Spinal cord (tissue), 10 donors: Measurements from ENCODE around the gene ENAH. TPM values are rescaled to one million over a fixed set of nuclear protein-coding genes. Genes with fewer than 3 reads are reported as not detected.
"Not testable (repeated sequence)": the region's sequence is repeated elsewhere in the genome, so short reads cannot be mapped to it uniquely, and the experiment has no call there.

Experiments used
- DNase-seq, 6 donors: peaks; one replicate each; pipeline versions ENCODE4 v3.0.0 to v3.0.0-alpha.2; 2013 to 2015; ENCODE audit warnings: low spot score in 6 of 6, low read depth in 4 of 6
- H3K27ac ChIP-seq: one replicate; pipeline ENCODE4 v1.5.1; 2013; ENCODE audit warnings: low read depth, low read length, control low read depth
- H3K27me3 ChIP-seq: one replicate; pipeline ENCODE4 v1.6.1; 2013; ENCODE audit warnings: low read length; ENCODE audit not compliant: control insufficient read depth, insufficient read depth
- H3K36me3 ChIP-seq: one replicate; pipeline ENCODE4 v1.6.1; 2013; ENCODE audit warnings: low read length; ENCODE audit not compliant: control insufficient read depth, insufficient read depth
- H3K4me1 ChIP-seq: one replicate; pipeline ENCODE4 v1.6.1; 2013; ENCODE audit warnings: low read length; ENCODE audit not compliant: control insufficient read depth, insufficient read depth
- H3K4me3 ChIP-seq: one replicate; pipeline ENCODE4 v1.5.1; 2013; ENCODE audit warnings: low read depth, low read length, control low read depth
- H3K9me3 ChIP-seq: one replicate; pipeline ENCODE4 v1.6.1; 2013; ENCODE audit warnings: low read length; ENCODE audit not compliant: control insufficient read depth, insufficient read depth
- WGBS: methylation state at CpG from one replicate; pipeline ENCODE4 v1.1.5; 2013; ENCODE audit warnings: missing lambda C conversion rate; ENCODE audit not compliant: insufficient coverage; 5-methylcytosine and 5-hydroxymethylcytosine counted together
- long read RNA-seq, 4 donors: transcript quantifications; one replicate each; lab custom pipeline, GENCODE V29; 2026
- polyA plus RNA-seq, 2 donors: library from polyadenylated mRNA; unstranded; fragments of 120-200 nt; gene quantifications; one replicate each; pipeline ENCODE4 v1.2.1, GENCODE V29; 2013; ENCODE audit not compliant: insufficient read length in 2 of 2
- total RNA-seq, 2 donors: library from RNA; depleted of rRNA in 1 of 2; stranded (reverse); fragments of 120-200 nt in 1 of 2; fragments of >200 nt in 1 of 2; gene quantifications; one replicate each; pipeline versions ENCODE4 v1.2.3 to v1.2.4, GENCODE V29; 2013 to 2014
- donor health status: healthy.

Gene ENAH
- total RNA-seq (10 to 100 TPM; 78.8 to 91.4 TPM), polyA plus RNA-seq (100 to 1,000 TPM in 1 of 2 donors, 10 to 100 TPM in 1; 86.4 to 129 TPM)
- long read RNA-seq, donor 1, transcript ENAH-203 (14 exons, 2,758 nt) = major isoform, 6 of 17 reads
- long read RNA-seq, donor 1, partial matches to known transcripts = 10 of 17 reads
- long read RNA-seq, donor 1, other reads (novel, unspliced or antisense) = 0 of 17 reads
- long read RNA-seq, donor 2, partial matches to known transcripts = 0 of 2 reads
- long read RNA-seq, donor 2, other reads (novel, unspliced or antisense) = 0 of 2 reads
- long read RNA-seq, donor 3, partial matches to known transcripts = 19 of 22 reads
- long read RNA-seq, donor 3, other reads (novel, unspliced or antisense) = 0 of 22 reads
- long read RNA-seq, donor 4, full-length matches to known transcripts = 8 of 54 reads
- long read RNA-seq, donor 4, partial matches to known transcripts = 46 of 54 reads
- long read RNA-seq, donor 4, other reads (novel, unspliced or antisense) = 0 of 54 reads

GRCh38 chr1:225652729-225653462 lies at the start of gene ENAH:
TSS of gene ENAH (minus strand) at chr1:225653123. CDS start at chr1:225652690, 433 bp downstream.
- Histone ChIP-seq H3K27ac (peak within 1 kb of the TSS; percentile 91), H3K36me3 (no peaks in the 10 kb centered on the region), H3K4me3 (peak within 1 kb of the TSS; percentile 95), H3K27me3 (no peaks in the 10 kb centered on the region), H3K9me3 (no peaks in the 10 kb centered on the region), H3K4me1 (peaks cover 3% of the 10 kb centered on the region)
- peak in 5 of 6 donors; percentile 72 to 96 (median 86) for DNase-seq
- under 1% methylated on average over 42 of the region's 90 CpGs for WGBS

- no peaks in the 10 kb centered on the region for H3K27me3 ChIP-seq
- no peak overlapping the region for H3K4me3 ChIP-seq
- 92% methylated on average over 2 of the region's 4 CpGs for WGBS
- no peaks in the 10 kb centered on the region for H3K9me3 ChIP-seq
- DNase-seq = no peak
- no peaks in the 10 kb centered on the region for H3K36me3 ChIP-seq
- H3K4me1 ChIP-seq = no peaks in the 10 kb centered on the region
- H3K27ac ChIP-seq = no peak overlapping the region
These were observed 48.1 kb upstream of the ENAH start for GRCh38 chr1:225700889-225701465.

GRCh38 chr1:225700164-225700821 lies 47.4 kb upstream of the ENAH start:
- no peaks in the 10 kb centered on the region for H3K27me3 ChIP-seq
- no peaks in the 10 kb centered on the region for H3K9me3 ChIP-seq
- 28% methylated on average over 4 of the region's 16 CpGs for WGBS
- DNase-seq = peak in 1 of 6 donors; percentile 30
- H3K36me3 ChIP-seq = no peaks in the 10 kb centered on the region
- no peaks in the 10 kb centered on the region for H3K4me1 ChIP-seq
- no peak overlapping the region for H3K27ac ChIP-seq
- no peak overlapping the region for H3K4me3 ChIP-seq

DNA sequence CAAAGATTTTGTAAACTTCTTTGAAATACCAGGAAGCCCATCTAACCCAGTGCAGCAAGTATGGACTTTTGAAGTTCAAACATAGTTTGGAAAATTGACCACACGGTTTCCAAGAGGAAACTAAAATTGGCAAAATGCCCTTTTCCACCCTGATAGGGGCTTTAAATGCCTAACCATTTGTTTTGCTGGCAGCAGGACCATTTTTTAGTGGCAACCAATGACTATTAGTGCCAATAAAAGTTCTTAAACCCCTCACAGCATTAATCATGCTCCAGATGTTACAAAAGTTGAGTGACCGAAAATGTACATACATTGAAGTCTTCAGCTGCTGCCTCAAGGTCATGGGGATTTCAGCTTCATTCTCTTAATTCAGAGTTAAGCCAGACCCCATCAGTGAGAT lies 46.4 kb upstream of the ENAH start:
- H3K36me3 ChIP-seq = no peaks in the 10 kb centered on the region

GRCh38 chr1:225698194-225698593 lies 45.3 kb upstream of the ENAH start:
- H3K4me3 ChIP-seq, DNase-seq, H3K27me3 ChIP-seq, H3K27ac ChIP-seq, H3K9me3 ChIP-seq, H3K36me3 ChIP-seq, H3K4me1 ChIP-seq: not testable (repeated sequence)
- WGBS = no CpG with 5 or more reads among the region's 4 CpGs

More for the DNA sequence above, 46.4 kb upstream of the ENAH start:
- no peaks in the 10 kb centered on the region for H3K9me3 ChIP-seq
- 47% methylated on average over 1 of the region's 2 CpGs for WGBS
- no peaks in the 10 kb centered on the region for H3K27me3 ChIP-seq
- no peak overlapping the region for H3K4me3 ChIP-seq
- no peaks in the 10 kb centered on the region for H3K4me1 ChIP-seq
- no peak overlapping the region for H3K27ac ChIP-seq
- DNase-seq = peak in 1 of 6 donors; percentile 17

DNA sequence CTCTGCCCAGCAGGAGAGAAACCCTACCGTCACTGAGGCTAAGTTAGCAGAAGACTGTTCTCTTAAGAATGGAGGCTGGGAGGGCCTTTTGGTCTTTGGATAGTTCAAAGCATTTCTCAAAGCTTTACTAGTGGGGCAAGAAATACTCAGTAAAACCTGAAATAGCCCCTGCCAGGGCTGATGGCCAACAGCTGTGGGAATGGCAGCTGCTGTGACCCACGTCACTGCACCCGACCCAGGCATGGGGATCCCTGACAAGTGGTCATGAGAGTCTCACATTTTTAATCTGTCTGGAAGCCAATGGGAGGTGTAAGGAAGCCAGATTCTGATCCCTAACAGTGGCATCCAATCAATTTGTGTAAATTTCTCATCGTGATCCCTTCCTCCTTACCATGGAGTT lies 44.5 kb upstream of the ENAH start:
- H3K4me3 ChIP-seq = no peak overlapping the region
- no peak overlapping the region for H3K27ac ChIP-seq
- H3K9me3 ChIP-seq = no peaks in the 10 kb centered on the region
- DNase-seq = no peak
- H3K4me1 ChIP-seq = no peaks in the 10 kb centered on the region
- H3K36me3 ChIP-seq = no peaks in the 10 kb centered on the region
- 46% methylated on average over 3 of the region's 4 CpGs for WGBS
- no peaks in the 10 kb centered on the region for H3K27me3 ChIP-seq

DNA sequence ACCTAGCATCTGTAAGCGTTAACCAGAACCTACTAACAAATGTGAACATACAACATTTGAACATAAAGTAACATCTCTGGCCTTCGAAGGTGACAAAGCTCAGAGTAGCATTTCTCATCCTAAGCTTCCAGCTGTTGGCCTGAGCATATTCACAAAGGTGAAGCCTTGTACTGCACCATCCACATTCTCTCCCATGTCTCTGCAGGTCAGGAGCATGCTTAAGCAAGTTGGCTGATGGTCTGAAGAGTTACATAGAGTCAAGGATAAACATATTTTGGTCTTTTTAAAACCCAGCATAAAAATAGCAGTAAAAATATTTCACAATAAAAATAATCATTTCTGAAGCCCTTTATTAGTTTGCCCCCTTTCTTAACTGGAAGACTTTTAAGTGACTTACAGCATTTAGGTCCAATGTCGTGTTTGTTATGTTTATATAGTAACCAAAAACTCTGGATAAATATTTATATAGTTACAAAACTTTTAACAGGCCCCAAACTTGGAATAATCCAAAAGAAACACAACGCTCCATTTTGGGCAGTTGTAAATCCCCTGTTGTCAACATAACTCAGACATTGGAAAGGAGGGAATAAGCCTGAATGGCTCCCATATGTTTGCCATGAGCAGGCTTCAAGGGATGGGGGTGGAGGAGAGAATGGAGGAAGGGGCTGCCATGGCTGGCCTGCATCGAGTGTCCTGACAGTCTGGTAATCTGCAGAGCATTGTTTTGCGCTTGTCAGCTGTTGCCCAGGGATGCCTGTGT lies 42.8 kb upstream of the ENAH start:
- Histone ChIP-seq H3K4me1 (no peaks in the 10 kb centered on the region), H3K36me3 (no peaks in the 10 kb centered on the region), H3K27ac (no peak overlapping the region), H3K4me3 (no peak overlapping the region), H3K27me3 (no peaks in the 10 kb centered on the region), H3K9me3 (no peaks in the 10 kb centered on the region)
- WGBS = 63% methylated on average over 4 of the region's 6 CpGs
- DNase-seq = no peak

DNA sequence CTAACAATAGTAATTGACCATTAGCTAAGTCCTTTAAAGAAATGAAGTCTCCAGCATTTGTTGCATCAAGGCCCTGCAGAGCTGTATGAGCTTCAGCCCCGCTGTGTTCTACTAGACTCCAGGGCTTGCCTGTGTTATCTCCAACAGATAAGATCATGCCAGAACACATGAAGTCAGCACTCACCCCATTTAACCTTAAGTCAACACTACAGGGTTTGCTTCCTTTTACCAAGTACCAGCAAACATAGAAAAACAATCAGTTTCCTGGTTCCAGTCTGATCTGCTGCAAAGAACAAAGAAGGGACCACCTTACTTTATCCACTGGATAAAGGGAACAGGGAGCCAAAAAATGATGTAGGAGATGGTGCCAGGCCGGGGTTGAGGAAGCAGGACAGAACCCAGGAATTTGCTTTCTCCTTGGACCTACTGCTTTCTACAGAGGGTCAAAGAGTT lies 41.3 kb upstream of the ENAH start:
- no peak overlapping the region for H3K27ac ChIP-seq
- no peaks in the 10 kb centered on the region for H3K36me3 ChIP-seq
- H3K27me3 ChIP-seq = no peaks in the 10 kb centered on the region
- H3K4me3 ChIP-seq = no peak overlapping the region
- DNase-seq = no peak
- H3K9me3 ChIP-seq = no peaks in the 10 kb centered on the region
- 100% methylated on average over 1 of the region's 2 CpGs for WGBS
- no peaks in the 10 kb centered on the region for H3K4me1 ChIP-seq

DNA sequence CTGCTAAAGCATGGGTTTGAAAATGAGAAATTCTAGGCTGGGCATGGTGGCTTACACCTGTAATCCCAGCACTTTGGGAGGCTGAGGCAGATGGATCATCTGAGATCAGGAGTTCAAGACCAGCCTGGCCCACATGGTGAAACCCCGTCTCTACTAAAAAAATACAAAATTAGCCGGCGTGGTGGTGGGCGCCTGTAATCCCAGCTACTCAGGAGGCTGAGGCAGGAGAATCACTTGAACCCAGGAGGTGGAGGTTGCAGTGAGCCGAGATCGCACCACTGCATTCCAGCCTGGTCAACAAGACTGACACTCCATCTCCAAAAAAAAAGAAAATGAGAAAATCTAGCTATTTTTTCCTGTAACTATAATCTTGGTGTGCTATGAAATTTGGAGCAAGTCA lies 40.8 kb upstream of the ENAH start:
- 83% methylated on average over 4 of the region's 6 CpGs for WGBS
- DNase-seq, H3K27me3 ChIP-seq, H3K9me3 ChIP-seq, H3K4me1 ChIP-seq, H3K36me3 ChIP-seq, H3K27ac ChIP-seq, H3K4me3 ChIP-seq: not testable (repeated sequence)
